ENCODE results near the gene STT3B. TPM values are rescaled to one million over a fixed set of nuclear protein-coding genes. Genes with fewer than 3 reads are reported as not detected.
A peak's percentile ranks its signal among the peaks of the same experiment; 100 is the strongest.

Gene STT3B
- total and polyA plus RNA-seq, 2 of the 13 experiments (the other 11 are each of a cell fraction or from before 2014, with no cell fraction given): 85.0 to 205 TPM

DNA sequence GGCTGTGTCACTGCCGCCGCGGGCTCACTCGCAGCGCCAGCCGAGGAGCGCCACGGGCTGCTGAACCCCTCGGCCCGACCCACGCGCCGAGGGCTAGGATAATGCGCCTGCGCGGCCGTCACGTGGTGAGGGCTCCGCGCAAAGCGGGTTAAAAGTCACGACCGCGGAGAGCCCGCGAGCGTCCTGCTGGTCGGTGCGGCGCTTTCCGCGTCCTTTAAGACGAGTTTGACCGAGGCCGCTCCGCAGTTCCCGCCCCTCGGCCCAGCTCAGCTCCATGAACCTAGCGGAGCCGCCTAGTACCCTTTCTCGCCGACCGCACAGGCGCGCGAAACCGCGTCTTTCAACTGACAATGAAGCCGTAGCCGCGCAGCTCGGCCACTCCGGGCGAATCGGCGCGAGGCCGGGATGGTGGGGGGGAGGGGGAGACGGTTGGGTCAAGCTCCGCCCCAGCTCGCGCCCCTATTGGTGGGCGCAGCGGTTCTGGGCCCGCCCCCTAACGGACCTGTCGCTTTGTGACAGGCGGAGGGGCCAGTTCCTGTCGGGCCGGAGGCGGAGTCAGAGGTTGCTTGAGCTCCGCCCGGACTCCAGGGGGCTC is 636 bp upstream of the STT3B start:
- CTCF ChIA-PET (ENCODE audit: low intra/inter-chr PET ratio, low total read pairs): no interaction called here
- Histone ChIP-seq H3K9ac (ENCODE audit: insufficient read depth, low read depth, low read length) (peak overlapping the region; percentile 88), H3K27me3 (ENCODE audit: control insufficient read depth in 1 of 2, insufficient read depth in 2 of 2, low read length in 2 of 2) (no peaks in the 10 kb centered on the region; a peak in 1 of 5 replicates), H3K27ac (ENCODE audit: extremely low read length, insufficient read depth, low read length) (peak overlapping the region; percentile 99), H3K4me1 (ENCODE audit: insufficient read depth, low read length) (peaks cover 33% of the 10 kb centered on the region), H4K20me1 (ENCODE audit: insufficient read depth, low read length) (peaks cover 29% of the 10 kb centered on the region), H3K9me3 (ENCODE audit: low read length) (no peaks in the 10 kb centered on the region), H3K79me2 (ENCODE audit: insufficient read depth, low read length) (peaks cover 54% of the 10 kb centered on the region), H3K4me3 (replicated peaks in 1 of 3; ENCODE audit: insufficient read depth in 1 of 3, low read depth in 2 of 3, low read length in 3 of 3) (peak overlapping the region; percentile 91 to 97 (median 91); a peak in 5 of 6 replicates), H3K36me3 (replicated peaks in 1 of 2; ENCODE audit: control insufficient read depth in 1 of 2, insufficient read depth in 2 of 2, low read length in 2 of 2) (no peaks in the 10 kb centered on the region), H2AFZ (ENCODE audit: low read length) (no peak overlapping the region), H3K4me2 (ENCODE audit: low read depth, low read length) (peak overlapping the region; percentile 88)
- no TSS peak for BruUV-seq (replicated peaks)
- DNase-seq (ENCODE audit: low spot score) (peak; percentile 94), ATAC-seq (peak; percentile 89), FAIRE-seq (peak; percentile 58)
- in situ Hi-C loops (cut with HindIII; ENCODE audit: extremely low pct_ligation_motif_present, low pct_unique_long_range_greater_than_20kb): no loop called here
- intact Hi-C loops (cut with micrococcal nuclease; ENCODE audit: unreplicated experiment): loop anchor here (2.0 to 10.0 kb wide), 4 partner anchors 155 to 575 kb away; partner anchors contain the start of gene GPD1L
- WGBS (ENCODE audit: low lambda C conversion rate): 2% methylated on average over 36 of the region's 73 CpGs
- POLR2A ChIA-PET: interaction anchor here (0.7 to 2.8 kb wide), 33 partner anchors 8 to 926 kb away, joined by 3 to 19 read pairs (median 4); partner anchors contain the start of gene TGFBR2
- TF ChIP-seq KDM6A (CRISPR knock-in tag; IDR thresholded peaks at IDR 0.05; ENCODE audit: low read depth) (no peak), SIN3B (IDR thresholded peaks at IDR 0.05; ENCODE audit: low read length) (no peak), HMG20B (CRISPR knock-in tag; conservative IDR thresholded peaks at IDR 0.05) (no peak), ZNF33A (CRISPR knock-in tag; IDR thresholded peaks at IDR 0.05; ENCODE audit: borderline replicate concordance) (peak; percentile 80; the same call in 1 of the 2 replicates), ZNF510 (CRISPR knock-in tag; IDR thresholded peaks at IDR 0.05; ENCODE audit: low read depth) (no peak), MXI1 (IDR thresholded peaks at IDR 0.05; ENCODE audit: borderline replicate concordance, low read depth, low read length) (peak; percentile 79; the same call in 2 of the 3 replicates), IKZF1 (IDR thresholded peaks at IDR 0.05) (no peak), GLI4 (CRISPR knock-in tag; IDR thresholded peaks at IDR 0.05; ENCODE audit: borderline replicate concordance) (peak; percentile 93), TCF7L2 (IDR thresholded peaks at IDR 0.05; ENCODE audit: low read depth, low read length) (no peak), AHR (CRISPR knock-in tag; IDR thresholded peaks at IDR 0.05) (peak; percentile 63; the same call in 1 of the 2 replicates), ZNF326 (CRISPR knock-in tag; IDR thresholded peaks at IDR 0.05; ENCODE audit: borderline replicate concordance) (no peak), ZNF24 (IDR thresholded peaks at IDR 0.05) (0 out of 2 replicates have a peak, but pooled peaks have one; percentile 5), NR2F1 (CRISPR knock-in tag; IDR thresholded peaks at IDR 0.05) (peak in 1 of 2 experiments; percentile 87; a peak in 2 of 4 replicates), MYNN (CRISPR knock-in tag; IDR thresholded peaks at IDR 0.05; ENCODE audit: low read depth) (peak; percentile 85), TCF12 (IDR thresholded peaks at IDR 0.05) (no peak), TCF12 (CRISPR knock-in tag; IDR thresholded peaks at IDR 0.05) (peak; percentile 64)
- TF ChIP-seq, protein P1, sequence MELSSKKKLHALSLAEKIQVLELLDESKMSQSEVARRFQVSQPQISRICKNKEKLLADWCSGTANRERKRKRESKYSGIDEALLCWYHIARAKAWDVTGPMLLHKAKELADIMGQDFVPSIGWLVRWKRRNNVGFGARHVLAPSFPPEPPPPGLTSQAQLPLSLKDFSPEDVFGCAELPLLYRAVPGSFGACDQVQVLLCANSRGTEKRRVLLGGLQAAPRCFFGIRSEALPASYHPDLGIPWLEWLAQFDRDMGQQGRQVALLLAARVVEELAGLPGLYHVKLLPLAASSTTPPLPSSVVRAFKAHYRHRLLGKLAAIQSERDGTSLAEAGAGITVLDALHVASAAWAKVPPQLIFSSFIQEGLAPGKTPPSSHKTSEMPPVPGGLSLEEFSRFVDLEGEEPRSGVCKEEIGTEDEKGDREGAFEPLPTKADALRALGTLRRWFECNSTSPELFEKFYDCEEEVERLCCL (CRISPR knock-in tag; IDR thresholded peaks at IDR 0.05; ENCODE audit: borderline replicate concordance): peak; percentile 25; the same call in 1 of the 2 replicates
- TF ChIP-seq, protein P2, sequence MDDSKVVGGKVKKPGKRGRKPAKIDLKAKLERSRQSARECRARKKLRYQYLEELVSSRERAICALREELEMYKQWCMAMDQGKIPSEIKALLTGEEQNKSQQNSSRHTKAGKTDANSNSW (CRISPR knock-in tag; IDR thresholded peaks at IDR 0.05; ENCODE audit: borderline replicate concordance): peak; percentile 95; the same call in 1 of the 2 replicates
- TF ChIP-seq, protein P3, sequence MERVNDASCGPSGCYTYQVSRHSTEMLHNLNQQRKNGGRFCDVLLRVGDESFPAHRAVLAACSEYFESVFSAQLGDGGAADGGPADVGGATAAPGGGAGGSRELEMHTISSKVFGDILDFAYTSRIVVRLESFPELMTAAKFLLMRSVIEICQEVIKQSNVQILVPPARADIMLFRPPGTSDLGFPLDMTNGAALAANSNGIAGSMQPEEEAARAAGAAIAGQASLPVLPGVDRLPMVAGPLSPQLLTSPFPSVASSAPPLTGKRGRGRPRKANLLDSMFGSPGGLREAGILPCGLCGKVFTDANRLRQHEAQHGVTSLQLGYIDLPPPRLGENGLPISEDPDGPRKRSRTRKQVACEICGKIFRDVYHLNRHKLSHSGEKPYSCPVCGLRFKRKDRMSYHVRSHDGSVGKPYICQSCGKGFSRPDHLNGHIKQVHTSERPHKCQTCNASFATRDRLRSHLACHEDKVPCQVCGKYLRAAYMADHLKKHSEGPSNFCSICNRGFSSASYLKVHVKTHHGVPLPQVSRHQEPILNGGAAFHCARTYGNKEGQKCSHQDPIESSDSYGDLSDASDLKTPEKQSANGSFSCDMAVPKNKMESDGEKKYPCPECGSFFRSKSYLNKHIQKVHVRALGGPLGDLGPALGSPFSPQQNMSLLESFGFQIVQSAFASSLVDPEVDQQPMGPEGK (CRISPR knock-in tag; IDR thresholded peaks at IDR 0.05): peak; percentile 42
- TF ChIP-seq, protein P4, sequence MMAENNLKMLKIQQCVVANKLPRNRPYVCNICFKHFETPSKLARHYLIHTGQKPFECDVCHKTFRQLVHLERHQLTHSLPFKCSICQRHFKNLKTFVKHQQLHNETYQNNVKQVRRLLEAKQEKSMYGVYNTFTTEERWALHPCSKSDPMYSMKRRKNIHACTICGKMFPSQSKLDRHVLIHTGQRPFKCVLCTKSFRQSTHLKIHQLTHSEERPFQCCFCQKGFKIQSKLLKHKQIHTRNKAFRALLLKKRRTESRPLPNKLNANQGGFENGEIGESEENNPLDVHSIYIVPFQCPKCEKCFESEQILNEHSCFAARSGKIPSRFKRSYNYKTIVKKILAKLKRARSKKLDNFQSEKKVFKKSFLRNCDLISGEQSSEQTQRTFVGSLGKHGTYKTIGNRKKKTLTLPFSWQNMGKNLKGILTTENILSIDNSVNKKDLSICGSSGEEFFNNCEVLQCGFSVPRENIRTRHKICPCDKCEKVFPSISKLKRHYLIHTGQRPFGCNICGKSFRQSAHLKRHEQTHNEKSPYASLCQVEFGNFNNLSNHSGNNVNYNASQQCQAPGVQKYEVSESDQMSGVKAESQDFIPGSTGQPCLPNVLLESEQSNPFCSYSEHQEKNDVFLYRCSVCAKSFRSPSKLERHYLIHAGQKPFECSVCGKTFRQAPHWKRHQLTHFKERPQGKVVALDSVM (CRISPR knock-in tag; IDR thresholded peaks at IDR 0.05): no peak; the same call in 1 of the 2 replicates
